HCT116 (cell line): Measurements from ENCODE around the gene TAF1. TPM values are rescaled to one million over a fixed set of nuclear protein-coding genes. Genes with fewer than 3 reads are reported as not detected.
"Not testable (repeated sequence)": the region's sequence is repeated elsewhere in the genome, so short reads cannot be mapped to it uniquely, and the experiment has no call there.

Experiments used
- ATAC-seq: fragments of 200-7000 bp; cut with Tn5 transposase; 2 replicates; pipeline ENCODE4 v1.9.1; 2020; ENCODE audit warnings: mild to moderate bottlenecking, moderate library complexity
- BruUV-seq: library from RNA; stranded (reverse); fragments of 400-500 nt; replicated peaks from 2 replicates; lab custom pipeline; 2021; lab: Mats Ljungman, UMichigan
- CTCF ChIA-PET: fragments of 300-600 bp; sonication (Branson Sonifier 250); formaldehyde crosslinking; loops from one replicate; lab custom pipeline; 2021; ENCODE audit warnings: antibody characterized with exemption; lab: Charles Lee
- POLR2A ChIA-PET: fragments of 300-600, 350-600 bp; sonication (Branson Sonifier 250); formaldehyde crosslinking; loops from one replicate; lab custom pipeline; 2021; ENCODE audit warnings: antibody characterized with exemption; lab: Charles Lee
- RAD21 ChIA-PET, 2 experiments: fragments of 300-600 bp; sonication (Branson Sonifier 250); formaldehyde crosslinking; loops; one replicate each; lab custom pipeline; 2023; ENCODE audit warnings: low total read pairs in 2 of 2; ENCODE audit not compliant: uncharacterized antibody in 2 of 2, unreplicated experiment in 2 of 2, low non-redundant PET in 1 of 2; lab: Charles Lee
- DNase-seq: peaks from one replicate; pipeline ENCODE4 v3.0.0-alpha.2; 2010; ENCODE audit warnings: low read depth, low spot score
- H2AFZ ChIP-seq: fragments of 200-600 bp; shearing (Covaris generic), sonication (generic); 2 replicates; pipeline ENCODE4 v1.6.1; 2017; ENCODE audit warnings: low read depth, mixed run types, mixed read lengths, antibody characterized with exemption, low read length; ENCODE audit not compliant: poor library complexity, severe bottlenecking
- H3K27ac ChIP-seq: 2 replicates; pipeline ENCODE4 v1.5.1; 2012; ENCODE audit warnings: low read depth, low read length
- H3K27me3 ChIP-seq: fragments of 200-600 bp; sonication (generic); 2 replicates; pipeline ENCODE4 v1.6.1; 2016; ENCODE audit warnings: mixed run types, low read length, mixed read lengths; ENCODE audit not compliant: insufficient read depth
- H3K36me3 ChIP-seq, 2 experiments: fragments of 200-500 bp in 1 of 2; fragments of 200-600 bp in 1 of 2; sonication (Bioruptor generic) in 1 of 2; sonication (generic) in 1 of 2; 2 replicates each; pipeline versions ENCODE4 v1.5.1 to v1.6.1; 2014 to 2016; ENCODE audit warnings: low read length in 2 of 2, inconsistent platforms in 1 of 2, mixed read lengths in 1 of 2, mixed run types in 1 of 2; ENCODE audit not compliant: insufficient read depth in 2 of 2, control insufficient read depth in 1 of 2
- H3K4me1 ChIP-seq, 2 experiments: fragments of 200-600 bp in 1 of 2; sonication (generic) in 1 of 2; 2 replicates each; pipeline versions ENCODE4 v1.5.1 to v1.6.1; 2012 to 2017; ENCODE audit warnings: low read length in 2 of 2, inconsistent platforms in 1 of 2, mild to moderate bottlenecking in 1 of 2, mixed read lengths in 1 of 2, mixed run types in 1 of 2, moderate library complexity in 1 of 2; ENCODE audit not compliant: insufficient read depth in 2 of 2, control insufficient read depth in 1 of 2
- H3K4me2 ChIP-seq: fragments of 200-600 bp; sonication (generic); 2 replicates; pipeline ENCODE4 v1.6.1; 2017; ENCODE audit warnings: mixed run types, low read length, mixed read lengths
- H3K4me3 ChIP-seq, 2 experiments: fragments of 200-600 bp in 1 of 2; sonication (generic) in 1 of 2; replicated peaks in 1 of 2; 2 replicates each; pipeline ENCODE4 v1.5.1; 2011 to 2016; ENCODE audit warnings: low read length in 2 of 2, control low read depth in 1 of 2, low read depth in 1 of 2, mild to moderate bottlenecking in 1 of 2, mixed read lengths in 1 of 2, mixed run types in 1 of 2
- H3K79me2 ChIP-seq: fragments of 200-600 bp; sonication (generic); 2 replicates; pipeline ENCODE4 v1.6.1; 2017; ENCODE audit warnings: mild to moderate bottlenecking, mixed run types, low read length, moderate library complexity, mixed read lengths; ENCODE audit not compliant: insufficient read depth
- H3K9ac ChIP-seq: fragments of 200-600 bp; sonication (generic); 2 replicates; pipeline ENCODE4 v1.6.1; 2016; ENCODE audit warnings: low read length, mixed read lengths
- H3K9me2 ChIP-seq: fragments of 200-600 bp; sonication (generic), shearing (Covaris generic); 2 replicates; pipeline ENCODE4 v1.6.1; 2017; ENCODE audit warnings: mixed run types, mild to moderate bottlenecking, moderate library complexity; ENCODE audit not compliant: insufficient read depth
- H3K9me3 ChIP-seq, 2 experiments: fragments of 200-500 bp in 1 of 2; fragments of 200-600 bp in 1 of 2; sonication (Bioruptor generic) in 1 of 2; sonication (generic) in 1 of 2; 2 replicates each; pipeline ENCODE4 v1.6.1; 2014 to 2017; ENCODE audit warnings: low read length in 2 of 2, mixed read lengths in 2 of 2, inconsistent platforms in 1 of 2, low read depth in 1 of 2, mild to moderate bottlenecking in 1 of 2, mixed run types in 1 of 2, moderate library complexity in 1 of 2; ENCODE audit not compliant: control insufficient read depth in 1 of 2, insufficient read depth in 1 of 2
- H4K20me1 ChIP-seq: fragments of 200-600 bp; sonication (generic), shearing (Covaris generic); 2 replicates; pipeline ENCODE4 v1.6.1; 2017; ENCODE audit warnings: mixed run types, mild to moderate bottlenecking, moderate library complexity; ENCODE audit not compliant: insufficient read depth
- ATF3 ChIP-seq: IDR thresholded peaks from 2 replicates; pipeline ENCODE4 v1.6.1; 2012
- CTCF ChIP-seq, 3 experiments: fragments of 200-600 bp in 1 of 3; sonication (generic) in 1 of 3; IDR thresholded peaks in 2 of 3; conservative IDR thresholded peaks in 1 of 3; 2 replicates each; pipeline ENCODE4 v1.5.1; 2012 to 2017; ENCODE audit warnings: low read depth in 2 of 3, low read length in 2 of 3, antibody characterized with exemption in 1 of 3, borderline replicate concordance in 1 of 3, control low read depth in 1 of 3, mild to moderate bottlenecking in 1 of 3, mixed read lengths in 1 of 3, mixed run types in 1 of 3, moderate library complexity in 1 of 3; ENCODE audit not compliant: insufficient read depth in 1 of 3
- EZH2phosphoT487 ChIP-seq: fragments of 200-600 bp; IDR thresholded peaks from 2 replicates; pipeline ENCODE4 v1.6.1; 2018; ENCODE audit warnings: antibody characterized with exemption, borderline replicate concordance
- JUND ChIP-seq: IDR thresholded peaks from 2 replicates; pipeline ENCODE4 v1.6.1; 2012
- MAX ChIP-seq: IDR thresholded peaks from 2 replicates; pipeline ENCODE4 v1.6.1; 2012
- POLR2AphosphoS5 ChIP-seq: IDR thresholded peaks from 2 replicates; pipeline ENCODE4 v1.6.1; 2011; ENCODE audit warnings: mild to moderate bottlenecking, low read depth, low read length, moderate library complexity
- SRF ChIP-seq: IDR thresholded peaks from 2 replicates; pipeline ENCODE4 v1.6.1; 2012; ENCODE audit warnings: low read depth
- intact Hi-C: fragments of 100-400 bp; cut with micrococcal nuclease; formaldehyde crosslinking; loops from 2 replicates; pipeline ENCODE4 v1.10.0; 2022
- total RNA-seq: library from RNA; stranded (reverse); gene quantifications from one replicate; pipeline ENCODE4 v1.2.1, GENCODE V29; 2021; ENCODE audit not compliant: unreplicated experiment

TAF1 gene
- total RNA-seq, 1 experiment from 2014 or later: 27.7 TPM

GRCh38 chrX:71321731-71322130, 44.4 kb upstream of the TAF1 start:
- H3K79me2 ChIP-seq: no peaks in the 10 kb centered on the region
- DNase-seq (no peak), ATAC-seq (no peak)
- no peak overlapping the region for H3K27ac ChIP-seq
- H3K36me3 ChIP-seq: no peaks in the 10 kb centered on the region
- no peak overlapping the region for H3K9ac ChIP-seq
- H3K9me2 ChIP-seq: no peaks in the 10 kb centered on the region
- H2AFZ ChIP-seq: no peak overlapping the region
- intact Hi-C loops: no loop called here
- H3K27me3 ChIP-seq: no peaks in the 10 kb centered on the region
- no peaks in the 10 kb centered on the region for H3K9me3 ChIP-seq
- H3K4me3 ChIP-seq: no peak overlapping the region
- no TSS peak for BruUV-seq
- ChIA-PET POLR2A (no interaction called here), CTCF (no interaction called here), RAD21 (no interaction called here)
- H4K20me1 ChIP-seq: no peaks in the 10 kb centered on the region
- no peak for TF ChIP-seq POLR2AphosphoS5
- no peak for TF ChIP-seq ATF3
- no peaks in the 10 kb centered on the region for H3K4me1 ChIP-seq
- no peak overlapping the region for H3K4me2 ChIP-seq

- H3K4me3 ChIP-seq, H3K9me2 ChIP-seq, H3K4me2 ChIP-seq, DNase-seq, H3K27ac ChIP-seq, H3K9ac ChIP-seq, intact Hi-C loops, H4K20me1 ChIP-seq, ATAC-seq, H2AFZ ChIP-seq, POLR2A ChIA-PET, H3K79me2 ChIP-seq, H3K9me3 ChIP-seq, H3K36me3 ChIP-seq, RAD21 ChIA-PET, CTCF ChIA-PET, H3K4me1 ChIP-seq, H3K27me3 ChIP-seq, BruUV-seq: not testable (repeated sequence)
Observed at GRCh38 chrX:71324452-71324851, 41.7 kb upstream of the TAF1 start.

- Histone ChIP-seq H3K9me2 (no peaks in the 10 kb centered on the region), H3K9me3 (no peaks in the 10 kb centered on the region), H3K79me2 (no peaks in the 10 kb centered on the region), H3K4me1 (no peaks in the 10 kb centered on the region), H3K4me2 (no peak overlapping the region), H3K4me3 (no peak overlapping the region), H3K27ac (no peak overlapping the region), H4K20me1 (no peaks in the 10 kb centered on the region), H3K27me3 (no peaks in the 10 kb centered on the region), H2AFZ (no peak overlapping the region), H3K9ac (no peak overlapping the region), H3K36me3 (no peaks in the 10 kb centered on the region)
- intact Hi-C loops: no loop called here
- no TSS peak for BruUV-seq
- ChIA-PET RAD21 (no interaction called here), CTCF (no interaction called here), POLR2A (no interaction called here)
- TF ChIP-seq JUND: no peak
- no peak for TF ChIP-seq MAX
- no peak for TF ChIP-seq EZH2phosphoT487
- no peak for TF ChIP-seq CTCF (IDR thresholded peaks at IDR 0.05 in 2 of 3, conservative IDR thresholded peaks at IDR 0.05 in 1 of 3; ENCODE audit: borderline replicate concordance in 1 of 3, insufficient read depth in 1 of 3, low read depth in 2 of 3, low read length in 2 of 3)
- no peak for TF ChIP-seq SRF
- ATAC-seq (no peak), DNase-seq (no peak)
Observed at GRCh38 chrX:71326394-71326793, 39.8 kb upstream of the TAF1 start.
